Fibroblast of lung (primary cell): ENCODE measurements around the gene TARS2. TPM values are rescaled to one million over a fixed set of nuclear protein-coding genes. Genes with fewer than 3 reads are reported as not detected.

Source experiments
- DNase-seq, 2 donors: peaks; one replicate each; pipeline versions ENCODE4 v3.0.0 to v3.0.0-alpha.2; 2010; ENCODE audit warnings: low read depth in 2 of 2
- H2AFZ ChIP-seq: 2 replicates; pipeline ENCODE4 v1.5.1; 2012; ENCODE audit warnings: low read length, control low read depth, inconsistent platforms
- H3K27ac ChIP-seq: 2 replicates; pipeline ENCODE4 v1.5.1; 2011; ENCODE audit warnings: low read length, control low read depth; ENCODE audit not compliant: insufficient read depth
- H3K27me3 ChIP-seq: 2 replicates; pipeline ENCODE4 v1.5.1; 2011; ENCODE audit warnings: mild to moderate bottlenecking, low read length; ENCODE audit not compliant: control insufficient read depth, insufficient read depth
- H3K36me3 ChIP-seq: 2 replicates; pipeline ENCODE4 v1.5.1; 2011; ENCODE audit warnings: low read length; ENCODE audit not compliant: control insufficient read depth, insufficient read depth
- H3K4me1 ChIP-seq: 2 replicates; pipeline ENCODE4 v1.5.1; 2011; ENCODE audit warnings: low read length; ENCODE audit not compliant: control insufficient read depth, insufficient read depth; ENCODE audit errors: extremely low read depth
- H3K4me2 ChIP-seq: 2 replicates; pipeline ENCODE4 v1.5.1; 2011; ENCODE audit warnings: low read length, control low read depth; ENCODE audit not compliant: insufficient read depth; ENCODE audit errors: extremely low read depth
- H3K4me3 ChIP-seq, 4 experiments: fragments of 200-600 bp in 1 of 4; sonication (generic) in 1 of 4; replicated peaks in 1 of 4; 2 replicates each; pipeline ENCODE4 v1.5.1; 2011 to 2016; ENCODE audit warnings: low read length in 4 of 4, low read depth in 3 of 4, mild to moderate bottlenecking in 3 of 4, control low read depth in 2 of 4, inconsistent platforms in 1 of 4, mixed read lengths in 1 of 4; ENCODE audit not compliant: insufficient read depth in 1 of 4; ENCODE audit errors: control extremely low read depth in 1 of 4
- H3K79me2 ChIP-seq: 2 replicates; pipeline ENCODE4 v1.5.1; 2012; ENCODE audit warnings: mild to moderate bottlenecking, low read length, inconsistent platforms; ENCODE audit not compliant: control insufficient read depth, insufficient read depth
- H3K9ac ChIP-seq: 2 replicates; pipeline ENCODE4 v1.5.1; 2011; ENCODE audit warnings: mild to moderate bottlenecking, low read length, control low read depth; ENCODE audit not compliant: insufficient read depth
- H3K9me3 ChIP-seq: 2 replicates; pipeline ENCODE4 v1.5.1; 2012; ENCODE audit warnings: low read depth, low read length; ENCODE audit not compliant: control insufficient read depth, insufficient read depth
- H4K20me1 ChIP-seq: 2 replicates; pipeline ENCODE4 v1.5.1; 2011; ENCODE audit warnings: low read length; ENCODE audit not compliant: control insufficient read depth, insufficient read depth; ENCODE audit errors: extremely low read depth
- CTCF ChIP-seq, 2 donors: IDR thresholded peaks in 1 of 2; conservative IDR thresholded peaks in 1 of 2; 1 replicate in 1 of 2; 2 replicates in 1 of 2; pipeline ENCODE4 v1.5.1; 2011 to 2012; ENCODE audit warnings: low read length in 2 of 2, control low read depth in 1 of 2, inconsistent platforms in 1 of 2, low read depth in 1 of 2, mild to moderate bottlenecking in 1 of 2
- EZH2 ChIP-seq: IDR thresholded peaks from 2 replicates; pipeline ENCODE4 v1.5.1; 2012; ENCODE audit warnings: low read length, control low read depth, mild to moderate bottlenecking; ENCODE audit errors: missing control alignments
- polyA minus RNA-seq: library from RNA; depleted of rRNA, polyadenylated mRNA; stranded (reverse); fragments of >200 nt; gene quantifications from 2 replicates; pipeline ENCODE4 v1.2.3, GENCODE V29; 2011; ENCODE audit warnings: low replicate concordance
- polyA plus RNA-seq, 2 donors: library from polyadenylated mRNA; depleted of rRNA in 1 of 2; stranded (reverse) in 1 of 2; unstranded in 1 of 2; fragments of >200 nt; gene quantifications; 2 replicates each; pipeline ENCODE4 v1.2.1, GENCODE V29; 2011 to 2012; ENCODE audit warnings: missing spikeins in 1 of 2
- total RNA-seq: library from RNA; depleted of rRNA; stranded (reverse); fragments of >200 nt; gene quantifications from 2 replicates; pipeline ENCODE4 v1.2.1, GENCODE V29; 2014

Gene TARS2
- total RNA-seq (17.3 and 27.7 TPM in 2 replicates), polyA plus RNA-seq (7.4 and 13.3 TPM in 2 replicates), polyA minus RNA-seq (38.5 and 64.7 TPM in 2 replicates)
- polyA plus RNA-seq (2012) = 8.7 and 14.9 TPM in 2 replicates

- Histone ChIP-seq H4K20me1 (no peaks in the 10 kb centered on the region), H3K4me3 (peak within 1 kb of the TSS; percentile 75 to 89 (median 82)), H3K27me3 (no peaks in the 10 kb centered on the region), H3K4me2 (peak within 1 kb of the TSS; percentile 94), H2AFZ (peak within 1 kb of the TSS; percentile 98), H3K79me2 (peaks cover 5% of the 10 kb centered on the region), H3K9ac (peak within 1 kb of the TSS; percentile 59), H3K4me1 (peaks cover 7% of the 10 kb centered on the region), H3K9me3 (no peaks in the 10 kb centered on the region), H3K36me3 (peaks cover 2% of the 10 kb centered on the region), H3K27ac (peak within 1 kb of the TSS; percentile 80)
- peak; percentile 99 for DNase-seq
- no peak for TF ChIP-seq EZH2
- peak in 1 of 2 donors; percentile 34 for TF ChIP-seq CTCF (conservative IDR thresholded peaks at IDR 0.05 in 1 of 2, IDR thresholded peaks at IDR 0.05 in 1 of 2; ENCODE audit: low read depth in 1 of 2, low read length in 2 of 2)
Observed at GRCh38 chr1:150486966-150487762, at the start of gene TARS2. TSS of gene TARS2 (plus strand) at chr1:150487419. CDS start at chr1:150487451, 32 bp downstream.

- Histone ChIP-seq H3K9me3 (no peaks in the 10 kb centered on the region), H3K9ac (no peak overlapping the region), H3K4me3 (no peak overlapping the region), H3K27me3 (no peaks in the 10 kb centered on the region), H3K4me2 (no peak overlapping the region), H4K20me1 (no peaks in the 10 kb centered on the region), H3K36me3 (no peaks in the 10 kb centered on the region), H3K4me1 (no peaks in the 10 kb centered on the region), H3K27ac (no peak overlapping the region), H3K79me2 (no peaks in the 10 kb centered on the region), H2AFZ (no peak overlapping the region)
- DNase-seq = no peak
- TF ChIP-seq CTCF (conservative IDR thresholded peaks at IDR 0.05 in 1 of 2, IDR thresholded peaks at IDR 0.05 in 1 of 2; ENCODE audit: low read depth in 1 of 2, low read length in 2 of 2) = no peak
- no peak for TF ChIP-seq EZH2
Observed at GRCh38 chr1:150441121-150441520, 46.1 kb upstream of the TARS2 start.

GRCh38 chr1:150444232-150444631 lies 43.0 kb upstream of the TARS2 start:
- Histone ChIP-seq H3K4me2 (no peak overlapping the region), H3K27me3 (no peaks in the 10 kb centered on the region), H3K79me2 (no peaks in the 10 kb centered on the region), H3K9me3 (no peaks in the 10 kb centered on the region), H3K36me3 (no peaks in the 10 kb centered on the region), H3K4me3 (no peak overlapping the region), H3K27ac (no peak overlapping the region), H3K9ac (no peak overlapping the region), H4K20me1 (no peaks in the 10 kb centered on the region), H3K4me1 (no peaks in the 10 kb centered on the region), H2AFZ (no peak overlapping the region)
- no peak for DNase-seq
- TF ChIP-seq EZH2 = no peak
- TF ChIP-seq CTCF (conservative IDR thresholded peaks at IDR 0.05 in 1 of 2, IDR thresholded peaks at IDR 0.05 in 1 of 2; ENCODE audit: low read depth in 1 of 2, low read length in 2 of 2) = no peak
